Uterus (tissue), 2 donors: ENCODE results near the gene FOXN1.

Experiments used
- CTCF ChIP-seq, 4 experiments: fragments of 200-600 bp in 2 of 4; fragments of 450-650 bp in 2 of 4; sonication (generic) in 2 of 4; IDR thresholded peaks; one replicate each; pipeline ENCODE4 v1.5.1; 2016 to 2019; ENCODE audit warnings: antibody characterized with exemption in 4 of 4, mild to moderate bottlenecking in 2 of 4, moderate library complexity in 1 of 4
- POLR2A ChIP-seq, 2 donors: fragments of 450-650 bp; IDR thresholded peaks; one replicate each; pipeline ENCODE4 v1.6.1; 2016; ENCODE audit warnings: antibody characterized with exemption in 2 of 2, mild to moderate bottlenecking in 1 of 2, moderate library complexity in 1 of 2

GRCh38 chr17:28524476-28525424 lies 18.6 kb downstream of the FOXN1 start:
- no peak for TF ChIP-seq CTCF (IDR thresholded peaks at IDR 0.05)
- TF ChIP-seq POLR2A (IDR thresholded peaks at IDR 0.05), result no peak
